ENCODE measurements around the gene SSB. TPM values are rescaled to one million over a fixed set of nuclear protein-coding genes. Genes with fewer than 3 reads are reported as not detected.

SSB gene
- total and polyA plus RNA-seq, 2 of the 13 experiments (the other 11 are each of a cell fraction or from before 2014, with no cell fraction given) = 109 to 208 TPM

DNA sequence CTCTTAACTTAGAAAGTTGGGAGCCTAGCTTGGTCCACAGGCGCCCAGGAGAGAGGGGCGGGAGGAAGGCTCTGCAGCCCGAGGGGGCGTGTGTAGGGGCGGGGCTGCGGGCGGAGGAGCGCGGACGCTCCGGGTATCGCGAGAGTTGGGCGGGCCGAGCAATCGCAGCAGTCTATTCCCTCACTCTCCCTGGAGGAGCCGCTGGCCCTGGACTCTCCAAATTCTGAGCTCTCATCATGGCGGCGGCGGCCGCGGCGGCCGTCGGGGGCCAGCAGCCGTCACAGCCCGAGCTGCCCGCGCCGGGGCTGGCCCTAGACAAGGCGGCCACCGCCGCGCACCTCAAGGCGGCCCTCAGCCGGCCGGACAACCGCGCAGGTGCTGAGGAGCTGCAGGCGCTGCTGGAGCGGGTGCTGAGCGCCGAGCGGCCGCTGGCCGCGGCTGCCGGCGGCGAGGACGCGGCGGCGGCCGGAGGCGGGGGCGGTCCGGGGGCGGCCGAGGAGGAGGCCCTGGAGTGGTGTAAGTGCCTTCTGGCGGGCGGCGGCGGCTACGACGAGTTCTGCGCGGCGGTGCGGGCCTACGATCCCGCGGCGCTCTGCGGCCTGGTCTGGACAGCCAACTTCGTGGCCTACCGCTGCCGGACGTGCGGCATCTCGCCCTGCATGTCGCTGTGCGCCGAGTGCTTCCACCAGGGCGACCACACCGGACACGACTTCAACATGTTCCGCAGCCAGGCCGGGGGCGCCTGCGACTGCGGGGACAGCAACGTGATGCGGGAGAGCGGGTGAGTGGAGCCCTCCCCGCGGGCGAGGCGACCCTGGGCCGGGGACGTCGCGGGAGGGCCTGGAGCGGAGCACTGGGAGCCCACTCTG is 28.8 kb downstream of the SSB start, which contains the start of gene UBR3:
Gene UBR3 (plus strand): TSS at position 183 of the 869 bp plus-strand sequence. CDS start 54 bp downstream, at position 237.
- CTCF ChIA-PET (ENCODE audit: low intra/inter-chr PET ratio, low total read pairs) = no interaction called here
- Histone ChIP-seq H2AFZ (ENCODE audit: low read length) (peak within 1 kb of the TSS; percentile 62), H3K27ac (ENCODE audit: extremely low read length, insufficient read depth, low read length) (peak within 1 kb of the TSS; percentile 63), H3K4me2 (ENCODE audit: low read depth, low read length) (peak within 1 kb of the TSS; percentile 96), H3K9me3 (ENCODE audit: low read length) (no peaks in the 10 kb centered on the region), H3K36me3 (replicated peaks in 1 of 2; ENCODE audit: control insufficient read depth in 1 of 2, insufficient read depth in 2 of 2, low read length in 2 of 2) (peaks cover 0 to 2% of the 10 kb centered on the region in 2 experiments; a peak in 1 of 5 replicates), H3K79me2 (ENCODE audit: insufficient read depth, low read length) (peaks cover 64% of the 10 kb centered on the region), H3K4me3 (replicated peaks in 1 of 3; ENCODE audit: insufficient read depth in 1 of 3, low read depth in 2 of 3, low read length in 3 of 3) (peak within 1 kb of the TSS; percentile 81 to 97 (median 90)), H4K20me1 (ENCODE audit: insufficient read depth, low read length) (peaks cover 26% of the 10 kb centered on the region), H3K9ac (ENCODE audit: insufficient read depth, low read depth, low read length) (peak within 1 kb of the TSS; percentile 85), H3K4me1 (ENCODE audit: insufficient read depth, low read length) (peaks cover 55% of the 10 kb centered on the region), H3K27me3 (ENCODE audit: control insufficient read depth in 1 of 2, insufficient read depth in 2 of 2, low read length in 2 of 2) (no peaks in the 10 kb centered on the region; a peak in 1 of 5 replicates)
- in situ Hi-C loops (cut with HindIII; ENCODE audit: extremely low pct_ligation_motif_present, low pct_unique_long_range_greater_than_20kb) = no loop called here
- ATAC-seq (peak; percentile 81), DNase-seq (ENCODE audit: low spot score) (peak; percentile 91), FAIRE-seq (no peak)
- under 1% methylated on average over 52 of the region's 104 CpGs for WGBS (ENCODE audit: low lambda C conversion rate)
- no TSS peak for BruUV-seq (replicated peaks)
- intact Hi-C loops (cut with micrococcal nuclease; ENCODE audit: unreplicated experiment) = loop anchor here (1.0 to 2.0 kb wide), 2 partner anchors 29 to 50 kb away; partner anchors contain the start of gene SSB
- POLR2A ChIA-PET = interaction anchor here (0.8 to 2.4 kb wide), 14 partner anchors 9 to 254 kb away, joined by 3 to 16 read pairs (median 6); partner anchors contain the start of genes FASTKD1, KLHL23 and SSB
- TF ChIP-seq KDM4B (CRISPR knock-in tag; IDR thresholded peaks at IDR 0.05) (no peak), POLR2AphosphoS2 (IDR thresholded peaks at IDR 0.05; ENCODE audit: low read depth, low read length) (no peak), ZNF44 (CRISPR knock-in tag; IDR thresholded peaks at IDR 0.05) (no peak), ASH2L (IDR thresholded peaks at IDR 0.05; ENCODE audit: insufficient read length, low read depth, low read length) (peak; percentile 70), RBAK (CRISPR knock-in tag; IDR thresholded peaks at IDR 0.05) (no peak), ZNF253 (CRISPR knock-in tag; IDR thresholded peaks at IDR 0.05; ENCODE audit: borderline replicate concordance) (no peak), GZF1 (CRISPR knock-in tag; IDR thresholded peaks at IDR 0.05) (no peak), HOXA5 (CRISPR knock-in tag; IDR thresholded peaks at IDR 0.05) (no peak; the same call in 1 of the 2 replicates), MED1 (CRISPR knock-in tag; IDR thresholded peaks at IDR 0.05) (0 out of 2 replicates have a peak, but pooled peaks have one; percentile 6), ZNF598 (CRISPR knock-in tag; IDR thresholded peaks at IDR 0.05; ENCODE audit: borderline replicate concordance) (no peak), RAD51 (IDR thresholded peaks at IDR 0.05; ENCODE audit: borderline replicate concordance) (no peak), MYC (CRISPR knock-in tag; IDR thresholded peaks at IDR 0.05; ENCODE audit: borderline replicate concordance) (peak; percentile 41; the same call in 1 of the 2 replicates)
- TF ChIP-seq, protein P1, sequence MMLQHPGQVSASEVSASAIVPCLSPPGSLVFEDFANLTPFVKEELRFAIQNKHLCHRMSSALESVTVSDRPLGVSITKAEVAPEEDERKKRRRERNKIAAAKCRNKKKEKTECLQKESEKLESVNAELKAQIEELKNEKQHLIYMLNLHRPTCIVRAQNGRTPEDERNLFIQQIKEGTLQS (CRISPR knock-in tag; IDR thresholded peaks at IDR 0.05) = no peak; the same call in 1 of the 2 replicates
- TF ChIP-seq, protein P2, sequence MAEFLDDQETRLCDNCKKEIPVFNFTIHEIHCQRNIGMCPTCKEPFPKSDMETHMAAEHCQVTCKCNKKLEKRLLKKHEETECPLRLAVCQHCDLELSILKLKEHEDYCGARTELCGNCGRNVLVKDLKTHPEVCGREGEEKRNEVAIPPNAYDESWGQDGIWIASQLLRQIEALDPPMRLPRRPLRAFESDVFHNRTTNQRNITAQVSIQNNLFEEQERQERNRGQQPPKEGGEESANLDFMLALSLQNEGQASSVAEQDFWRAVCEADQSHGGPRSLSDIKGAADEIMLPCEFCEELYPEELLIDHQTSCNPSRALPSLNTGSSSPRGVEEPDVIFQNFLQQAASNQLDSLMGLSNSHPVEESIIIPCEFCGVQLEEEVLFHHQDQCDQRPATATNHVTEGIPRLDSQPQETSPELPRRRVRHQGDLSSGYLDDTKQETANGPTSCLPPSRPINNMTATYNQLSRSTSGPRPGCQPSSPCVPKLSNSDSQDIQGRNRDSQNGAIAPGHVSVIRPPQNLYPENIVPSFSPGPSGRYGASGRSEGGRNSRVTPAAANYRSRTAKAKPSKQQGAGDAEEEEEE (CRISPR knock-in tag; IDR thresholded peaks at IDR 0.05; ENCODE audit: borderline replicate concordance) = no peak
- TF ChIP-seq, protein P3, sequence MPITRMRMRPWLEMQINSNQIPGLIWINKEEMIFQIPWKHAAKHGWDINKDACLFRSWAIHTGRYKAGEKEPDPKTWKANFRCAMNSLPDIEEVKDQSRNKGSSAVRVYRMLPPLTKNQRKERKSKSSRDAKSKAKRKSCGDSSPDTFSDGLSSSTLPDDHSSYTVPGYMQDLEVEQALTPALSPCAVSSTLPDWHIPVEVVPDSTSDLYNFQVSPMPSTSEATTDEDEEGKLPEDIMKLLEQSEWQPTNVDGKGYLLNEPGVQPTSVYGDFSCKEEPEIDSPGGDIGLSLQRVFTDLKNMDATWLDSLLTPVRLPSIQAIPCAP (CRISPR knock-in tag; IDR thresholded peaks at IDR 0.05; ENCODE audit: low read depth) = no peak
- TF ChIP-seq, protein P4, sequence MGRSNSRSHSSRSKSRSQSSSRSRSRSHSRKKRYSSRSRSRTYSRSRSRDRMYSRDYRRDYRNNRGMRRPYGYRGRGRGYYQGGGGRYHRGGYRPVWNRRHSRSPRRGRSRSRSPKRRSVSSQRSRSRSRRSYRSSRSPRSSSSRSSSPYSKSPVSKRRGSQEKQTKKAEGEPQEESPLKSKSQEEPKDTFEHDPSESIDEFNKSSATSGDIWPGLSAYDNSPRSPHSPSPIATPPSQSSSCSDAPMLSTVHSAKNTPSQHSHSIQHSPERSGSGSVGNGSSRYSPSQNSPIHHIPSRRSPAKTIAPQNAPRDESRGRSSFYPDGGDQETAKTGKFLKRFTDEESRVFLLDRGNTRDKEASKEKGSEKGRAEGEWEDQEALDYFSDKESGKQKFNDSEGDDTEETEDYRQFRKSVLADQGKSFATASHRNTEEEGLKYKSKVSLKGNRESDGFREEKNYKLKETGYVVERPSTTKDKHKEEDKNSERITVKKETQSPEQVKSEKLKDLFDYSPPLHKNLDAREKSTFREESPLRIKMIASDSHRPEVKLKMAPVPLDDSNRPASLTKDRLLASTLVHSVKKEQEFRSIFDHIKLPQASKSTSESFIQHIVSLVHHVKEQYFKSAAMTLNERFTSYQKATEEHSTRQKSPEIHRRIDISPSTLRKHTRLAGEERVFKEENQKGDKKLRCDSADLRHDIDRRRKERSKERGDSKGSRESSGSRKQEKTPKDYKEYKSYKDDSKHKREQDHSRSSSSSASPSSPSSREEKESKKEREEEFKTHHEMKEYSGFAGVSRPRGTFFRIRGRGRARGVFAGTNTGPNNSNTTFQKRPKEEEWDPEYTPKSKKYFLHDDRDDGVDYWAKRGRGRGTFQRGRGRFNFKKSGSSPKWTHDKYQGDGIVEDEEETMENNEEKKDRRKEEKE (IDR thresholded peaks at IDR 0.05) = no peak

Measured in HepG2 (cell line).